IPS-18c (cell line): Measurements from ENCODE around the gene MAMDC4.

ENCODE experiments used
- H3K4me3 ChIP-seq: 2 replicates; pipeline ENCODE4 v1.7.0; 2013; ENCODE audit warnings: low read depth, mild to moderate bottlenecking, low read length, moderate library complexity; ENCODE audit not compliant: insufficient read depth
- H3K9me3 ChIP-seq: one replicate; pipeline ENCODE4 v1.6.1; 2013; ENCODE audit warnings: mild to moderate bottlenecking, low read length, moderate library complexity; ENCODE audit not compliant: control insufficient read depth, insufficient read depth

The MAMDC4 gene

DNA sequence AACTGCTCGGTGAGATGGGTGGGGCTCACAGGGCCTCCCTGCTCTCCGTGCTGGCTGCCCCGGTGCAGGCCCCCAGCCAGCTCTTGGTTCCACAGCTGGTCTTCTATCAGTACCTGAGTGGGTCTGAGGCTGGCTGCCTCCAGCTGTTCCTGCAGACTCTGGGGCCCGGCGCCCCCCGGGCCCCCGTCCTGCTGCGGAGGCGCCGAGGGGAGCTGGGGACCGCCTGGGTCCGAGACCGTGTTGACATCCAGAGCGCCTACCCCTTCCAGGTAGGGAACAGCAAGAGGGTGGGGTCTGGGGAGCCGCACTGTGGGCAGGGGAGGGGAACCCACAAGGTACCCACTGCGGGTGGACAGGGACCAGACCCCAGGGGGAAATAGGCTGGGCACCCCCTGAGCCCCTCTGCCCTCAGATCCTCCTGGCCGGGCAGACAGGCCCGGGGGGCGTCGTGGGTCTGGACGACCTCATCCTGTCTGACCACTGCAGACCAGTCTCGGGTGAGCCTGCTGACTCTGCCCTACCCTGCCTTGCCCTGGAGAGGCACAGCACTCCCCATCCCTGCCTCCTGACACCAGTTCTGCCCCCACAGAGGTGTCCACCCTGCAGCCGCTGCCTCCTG, 2.8 kb downstream of the MAMDC4 start:
- no peaks in the 10 kb centered on the region for H3K9me3 ChIP-seq
- no peak overlapping the region for H3K4me3 ChIP-seq

DNA sequence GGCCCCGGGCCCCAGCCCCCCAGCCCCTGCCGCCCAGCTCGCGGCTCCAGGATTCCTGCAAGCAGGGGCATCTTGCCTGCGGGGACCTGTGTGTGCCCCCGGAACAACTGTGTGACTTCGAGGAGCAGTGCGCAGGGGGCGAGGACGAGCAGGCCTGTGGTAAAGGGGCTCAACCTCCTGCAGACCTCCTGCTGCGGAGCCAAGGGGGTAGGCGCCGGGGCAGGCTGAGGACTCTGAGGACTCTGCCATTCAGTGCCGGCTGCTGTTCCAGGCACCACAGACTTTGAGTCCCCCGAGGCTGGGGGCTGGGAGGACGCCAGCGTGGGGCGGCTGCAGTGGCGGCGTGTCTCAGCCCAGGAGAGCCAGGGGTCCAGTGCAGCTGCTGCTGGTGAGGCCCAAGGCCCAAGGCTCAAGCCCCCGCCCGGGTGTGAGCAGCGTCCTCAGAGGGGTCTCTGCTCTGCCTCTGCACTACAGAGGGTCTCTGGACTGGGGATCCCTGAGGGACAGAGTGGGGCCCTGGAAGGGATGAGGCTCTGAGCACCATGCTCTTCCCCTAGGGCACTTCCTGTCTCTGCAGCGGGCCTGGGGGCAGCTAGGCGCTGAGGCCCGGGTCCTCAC, 3.4 kb downstream of the MAMDC4 start:
- no peaks in the 10 kb centered on the region for H3K9me3 ChIP-seq
- H3K4me3 ChIP-seq = no peak overlapping the region

GRCh38 chr9:136856079-136856476, 3.9 kb downstream of the MAMDC4 start:
- no peaks in the 10 kb centered on the region for H3K9me3 ChIP-seq
- no peak overlapping the region for H3K4me3 ChIP-seq

DNA sequence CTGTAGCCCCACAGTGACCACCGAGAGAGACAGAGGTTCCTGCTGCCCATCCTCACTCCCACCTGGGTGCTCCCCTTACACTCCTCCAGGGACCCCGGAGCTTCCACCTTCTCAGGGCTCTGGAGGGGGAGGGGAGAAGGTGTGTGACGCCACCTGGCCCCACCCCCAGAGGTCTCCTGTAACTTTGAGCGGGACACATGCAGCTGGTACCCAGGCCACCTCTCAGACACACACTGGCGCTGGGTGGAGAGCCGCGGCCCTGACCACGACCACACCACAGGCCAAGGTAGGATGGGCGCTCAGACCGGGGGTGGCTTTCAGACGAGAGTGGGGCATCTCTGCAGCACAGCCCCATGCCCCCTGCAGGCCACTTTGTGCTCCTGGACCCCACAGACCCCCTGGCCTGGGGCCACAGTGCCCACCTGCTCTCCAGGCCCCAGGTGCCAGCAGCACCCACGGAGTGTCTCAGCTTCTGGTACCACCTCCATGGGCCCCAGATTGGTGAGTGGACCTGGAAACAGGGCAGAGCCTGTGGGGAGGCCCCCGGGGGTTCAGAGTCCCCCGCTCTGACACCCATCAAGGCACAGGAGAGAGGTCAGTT, 4.5 kb downstream of the MAMDC4 start:
- Histone ChIP-seq H3K9me3 (no peaks in the 10 kb centered on the region), H3K4me3 (no peak overlapping the region)

GRCh38 chr9:136857166-136857565, 5.0 kb downstream of the MAMDC4 start:
- no peaks in the 10 kb centered on the region for H3K9me3 ChIP-seq
- H3K4me3 ChIP-seq = no peak overlapping the region

GRCh38 chr9:136857581-136858412, 5.7 kb downstream of the MAMDC4 start:
- Histone ChIP-seq H3K9me3 (no peaks in the 10 kb centered on the region), H3K4me3 (no peak overlapping the region)

- Histone ChIP-seq H3K4me3 (no peak overlapping the region), H3K9me3 (no peaks in the 10 kb centered on the region)
Observed at GRCh38 chr9:136858452-136858843, 6.3 kb downstream of the MAMDC4 start.

DNA sequence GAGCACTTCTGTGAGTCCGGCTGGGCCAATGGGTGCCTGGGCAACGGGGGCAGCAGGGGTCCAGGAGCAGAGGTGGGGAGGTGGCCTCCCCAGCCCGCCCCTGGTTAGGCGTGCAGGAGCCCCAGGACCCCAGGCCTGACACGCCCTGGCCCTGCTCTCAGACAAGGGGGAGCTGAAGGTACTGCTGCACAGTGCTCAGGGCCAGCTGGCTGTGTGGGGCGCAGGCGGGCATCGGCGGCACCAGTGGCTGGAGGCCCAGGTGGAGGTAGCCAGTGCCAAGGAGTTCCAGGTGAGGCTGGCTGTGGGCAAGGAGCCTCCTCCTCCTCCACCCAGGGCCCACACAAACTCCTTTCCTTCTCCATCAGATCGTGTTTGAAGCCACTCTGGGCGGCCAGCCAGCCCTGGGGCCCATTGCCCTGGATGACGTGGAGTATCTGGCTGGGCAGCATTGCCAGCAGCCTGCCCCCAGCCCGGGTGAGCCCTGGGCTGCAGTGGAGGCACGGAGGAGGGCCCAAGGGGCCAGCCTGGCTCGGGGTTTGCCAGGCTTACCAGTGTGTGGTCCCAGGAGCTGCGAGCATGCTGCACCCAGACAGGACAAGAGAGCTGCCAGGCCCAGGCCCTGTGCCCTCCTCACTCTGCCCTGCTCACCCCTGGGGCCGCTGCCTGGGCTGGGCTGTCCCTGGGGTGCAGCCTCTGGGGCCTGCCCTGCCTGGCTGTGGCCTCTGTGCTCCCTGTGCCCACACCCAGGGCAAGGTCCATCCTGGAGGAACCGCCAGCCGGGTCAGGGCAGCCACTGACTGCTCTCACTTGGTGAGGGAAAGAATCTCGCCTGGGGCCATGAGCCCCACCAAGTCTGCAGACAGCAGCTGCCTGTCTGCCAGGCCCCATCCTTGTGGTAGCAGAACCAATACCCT, 7.0 kb downstream of the MAMDC4 start:
- no peak overlapping the region for H3K4me3 ChIP-seq
- H3K9me3 ChIP-seq = no peaks in the 10 kb centered on the region

- no peak overlapping the region for H3K4me3 ChIP-seq
- H3K9me3 ChIP-seq = no peaks in the 10 kb centered on the region
Observed at GRCh38 chr9:136860529-136860928, 8.4 kb downstream of the MAMDC4 start.

DNA sequence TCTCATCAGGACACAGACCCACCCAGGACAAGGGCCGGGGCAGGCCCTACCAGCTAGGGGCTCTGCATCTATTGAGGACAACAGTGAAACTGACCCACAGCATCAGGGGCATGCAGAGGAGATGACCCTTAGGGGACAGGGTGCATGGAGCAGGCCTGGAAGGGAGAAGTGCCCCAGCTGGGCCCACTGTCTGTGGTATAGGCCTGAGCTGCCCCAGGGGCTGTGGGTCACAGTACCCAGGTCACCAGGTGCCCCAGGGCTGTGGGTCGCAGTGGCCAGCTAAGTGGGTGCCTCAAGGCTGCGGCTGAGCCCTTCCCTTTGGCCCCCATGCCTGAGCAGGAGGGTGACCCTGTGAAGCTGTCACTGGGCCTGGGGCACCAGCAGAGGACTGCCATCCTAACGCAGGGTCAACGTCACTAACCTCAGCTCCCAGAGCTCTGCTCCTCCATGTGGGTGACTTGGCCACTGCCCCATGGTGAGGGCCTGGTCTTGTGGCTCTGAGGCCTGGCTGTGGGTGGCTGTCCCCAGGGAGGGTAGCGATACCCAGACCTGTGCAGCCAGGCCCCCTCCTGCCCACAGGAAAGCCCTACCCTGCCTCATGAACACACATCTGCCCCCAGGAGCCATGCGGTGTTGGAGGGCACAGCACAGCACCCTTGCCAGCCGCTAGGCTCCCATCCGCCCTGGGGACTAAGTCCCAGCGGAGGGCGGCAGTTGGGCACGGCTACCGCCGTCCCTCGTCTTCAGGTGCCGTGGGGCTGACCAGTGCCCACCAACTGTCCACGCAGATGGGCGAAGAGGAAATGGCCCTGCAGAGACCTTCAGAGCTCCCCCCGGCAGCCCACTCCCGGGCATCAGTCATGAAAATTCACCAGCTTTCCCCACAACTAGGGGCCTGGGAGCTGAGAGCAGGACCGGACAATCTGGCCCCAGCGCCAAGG, 9.1 kb downstream of the MAMDC4 start:
- H3K9me3 ChIP-seq = no peaks in the 10 kb centered on the region
- H3K4me3 ChIP-seq = no peak overlapping the region

DNA sequence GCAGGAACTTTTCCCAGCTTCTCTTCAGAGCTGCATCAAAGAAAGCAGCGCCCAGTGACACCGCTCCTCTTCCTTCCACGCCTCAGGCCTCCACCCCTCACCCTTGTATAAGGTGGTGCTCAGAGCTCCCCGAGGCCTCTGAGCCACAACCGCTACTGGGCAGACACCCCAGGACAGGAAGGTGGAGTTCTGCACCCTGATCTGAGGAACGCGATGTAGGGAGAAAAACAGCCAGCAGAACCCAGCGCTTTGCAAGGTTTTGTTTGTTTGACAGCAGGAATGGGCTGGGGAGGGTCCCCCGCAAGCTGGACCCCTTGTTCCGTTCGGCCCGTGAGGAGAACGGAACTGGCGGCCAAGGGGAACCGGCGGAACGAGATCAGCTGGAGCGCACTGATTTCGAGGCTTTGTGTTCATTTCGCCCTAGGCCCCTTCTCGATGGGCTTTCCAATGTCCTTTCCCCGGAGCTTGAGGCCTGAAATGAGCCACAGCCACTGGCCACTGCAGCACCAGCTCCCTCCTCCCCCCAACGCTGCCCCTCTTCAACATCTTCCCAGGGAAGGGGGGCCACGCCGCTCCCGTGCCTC, 9.8 kb downstream of the MAMDC4 start:
- Histone ChIP-seq H3K4me3 (no peak overlapping the region), H3K9me3 (no peaks in the 10 kb centered on the region)

GRCh38 chr9:136862849-136863622, 10.9 kb downstream of the MAMDC4 start:
- no peaks in the 10 kb centered on the region for H3K9me3 ChIP-seq
- H3K4me3 ChIP-seq = no peak overlapping the region

DNA sequence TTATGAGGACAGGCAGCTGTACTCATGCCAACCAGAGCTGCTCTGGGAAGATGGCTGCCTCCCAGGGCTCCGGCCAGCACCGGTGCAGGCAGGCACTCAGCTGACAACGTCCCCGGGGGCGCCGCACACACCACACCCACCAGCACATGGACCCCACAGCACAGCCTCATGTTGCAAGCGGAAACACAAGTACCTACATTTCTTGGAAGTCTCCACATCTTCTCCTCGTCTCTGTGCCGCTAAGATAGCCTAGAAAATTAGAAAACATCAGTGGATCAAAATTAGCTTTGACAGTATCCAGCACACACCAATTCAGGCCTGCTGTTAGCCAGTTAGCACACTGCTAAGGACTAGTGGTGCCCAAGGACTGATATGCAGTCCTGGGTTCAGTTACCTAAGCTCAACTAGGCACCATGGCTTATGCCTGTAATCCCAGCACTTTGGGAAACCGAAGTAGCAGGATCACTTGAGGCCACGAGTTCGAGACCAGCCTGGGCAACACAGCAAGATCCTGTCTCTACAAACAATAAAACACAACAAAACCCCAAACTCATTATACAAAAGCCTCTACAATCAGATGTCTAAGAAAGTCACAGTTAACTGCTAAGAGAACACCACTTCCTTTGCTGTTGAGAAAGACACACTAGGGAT, 11.6 kb downstream of the MAMDC4 start:
- Histone ChIP-seq H3K9me3 (peaks cover 2% of the 10 kb centered on the region), H3K4me3 (no peak overlapping the region)

GRCh38 chr9:136865041-136865767, 13.1 kb downstream of the MAMDC4 start:
- H3K9me3 ChIP-seq = peaks cover 3% of the 10 kb centered on the region
- H3K4me3 ChIP-seq = peak overlapping the region; percentile 77
